GM19099 (cell line): ENCODE measurements around the gene RNF6.

Experiments
- POLR2A ChIP-seq: IDR thresholded peaks from 3 replicates; pipeline ENCODE4 v1.6.1; 2011; ENCODE audit warnings: low read depth; ENCODE audit not compliant: insufficient read length; ENCODE audit errors: extremely low read depth

Gene RNF6

GRCh38 chr13:26200811-26201210, 21.3 kb downstream of the RNF6 start:
- no peak for TF ChIP-seq POLR2A

- no peak for TF ChIP-seq POLR2A
Measured at GRCh38 chr13:26198116-26198515, 24.0 kb downstream of the RNF6 start.

- TF ChIP-seq POLR2A: no peak
Measured at GRCh38 chr13:26197298-26197697, 24.8 kb downstream of the RNF6 start.

- no peak for TF ChIP-seq POLR2A
Measured at GRCh38 chr13:26186995-26187394, 35.1 kb downstream of the RNF6 start.

GRCh38 chr13:26186118-26186870, 35.8 kb downstream of the RNF6 start:
- peak; percentile 61 for TF ChIP-seq POLR2A

GRCh38 chr13:26185720-26186117, 36.4 kb downstream of the RNF6 start:
- TF ChIP-seq POLR2A: no peak

- no peak for TF ChIP-seq POLR2A
Measured at GRCh38 chr13:26184791-26185250, 37.3 kb downstream of the RNF6 start.

GRCh38 chr13:26183416-26183815, 38.7 kb downstream of the RNF6 start:
- TF ChIP-seq POLR2A: no peak

GRCh38 chr13:26179344-26179743, 42.8 kb downstream of the RNF6 start:
- no peak for TF ChIP-seq POLR2A

GRCh38 chr13:26168835-26169234, 53.3 kb downstream of the RNF6 start:
- no peak for TF ChIP-seq POLR2A

- TF ChIP-seq POLR2A: no peak
Measured at GRCh38 chr13:26168237-26168814, 53.8 kb downstream of the RNF6 start.

- TF ChIP-seq POLR2A: no peak
Measured at GRCh38 chr13:26163812-26164211, 58.3 kb downstream of the RNF6 start.
